Measurements from ENCODE around the gene CHD8. TPM values are rescaled to one million over a fixed set of nuclear protein-coding genes. Genes with fewer than 3 reads are reported as not detected.

Gene CHD8
- total and polyA plus RNA-seq, 2 of the 13 experiments (the other 11 are each of a cell fraction or from before 2014, with no cell fraction given): 35.1 to 79.6 TPM

- TF ChIP-seq, protein P1, sequence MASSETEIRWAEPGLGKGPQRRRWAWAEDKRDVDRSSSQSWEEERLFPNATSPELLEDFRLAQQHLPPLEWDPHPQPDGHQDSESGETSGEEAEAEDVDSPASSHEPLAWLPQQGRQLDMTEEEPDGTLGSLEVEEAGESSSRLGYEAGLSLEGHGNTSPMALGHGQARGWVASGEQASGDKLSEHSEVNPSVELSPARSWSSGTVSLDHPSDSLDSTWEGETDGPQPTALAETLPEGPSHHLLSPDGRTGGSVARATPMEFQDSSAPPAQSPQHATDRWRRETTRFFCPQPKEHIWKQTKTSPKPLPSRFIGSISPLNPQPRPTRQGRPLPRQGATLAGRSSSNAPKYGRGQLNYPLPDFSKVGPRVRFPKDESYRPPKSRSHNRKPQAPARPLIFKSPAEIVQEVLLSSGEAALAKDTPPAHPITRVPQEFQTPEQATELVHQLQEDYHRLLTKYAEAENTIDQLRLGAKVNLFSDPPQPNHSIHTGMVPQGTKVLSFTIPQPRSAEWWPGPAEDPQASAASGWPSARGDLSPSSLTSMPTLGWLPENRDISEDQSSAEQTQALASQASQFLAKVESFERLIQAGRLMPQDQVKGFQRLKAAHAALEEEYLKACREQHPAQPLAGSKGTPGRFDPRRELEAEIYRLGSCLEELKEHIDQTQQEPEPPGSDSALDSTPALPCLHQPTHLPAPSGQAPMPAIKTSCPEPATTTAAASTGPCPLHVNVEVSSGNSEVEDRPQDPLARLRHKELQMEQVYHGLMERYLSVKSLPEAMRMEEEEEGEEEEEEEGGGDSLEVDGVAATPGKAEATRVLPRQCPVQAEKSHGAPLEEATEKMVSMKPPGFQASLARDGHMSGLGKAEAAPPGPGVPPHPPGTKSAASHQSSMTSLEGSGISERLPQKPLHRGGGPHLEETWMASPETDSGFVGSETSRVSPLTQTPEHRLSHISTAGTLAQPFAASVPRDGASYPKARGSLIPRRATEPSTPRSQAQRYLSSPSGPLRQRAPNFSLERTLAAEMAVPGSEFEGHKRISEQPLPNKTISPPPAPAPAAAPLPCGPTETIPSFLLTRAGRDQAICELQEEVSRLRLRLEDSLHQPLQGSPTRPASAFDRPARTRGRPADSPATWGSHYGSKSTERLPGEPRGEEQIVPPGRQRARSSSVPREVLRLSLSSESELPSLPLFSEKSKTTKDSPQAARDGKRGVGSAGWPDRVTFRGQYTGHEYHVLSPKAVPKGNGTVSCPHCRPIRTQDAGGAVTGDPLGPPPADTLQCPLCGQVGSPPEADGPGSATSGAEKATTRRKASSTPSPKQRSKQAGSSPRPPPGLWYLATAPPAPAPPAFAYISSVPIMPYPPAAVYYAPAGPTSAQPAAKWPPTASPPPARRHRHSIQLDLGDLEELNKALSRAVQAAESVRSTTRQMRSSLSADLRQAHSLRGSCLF (CRISPR knock-in tag; IDR thresholded peaks at IDR 0.05; ENCODE audit: borderline replicate concordance): no peak
- TF ChIP-seq ZNF225 (CRISPR knock-in tag; IDR thresholded peaks at IDR 0.05) (peak; percentile 72; the same call in 1 of the 2 replicates), TCF7 (IDR thresholded peaks at IDR 0.05; ENCODE audit: low read depth) (no peak), ZNF737 (CRISPR knock-in tag; IDR thresholded peaks at IDR 0.05; ENCODE audit: borderline replicate concordance) (0 out of 2 replicates have a peak, but pooled peaks have one; percentile 77), CAMTA2 (CRISPR knock-in tag; IDR thresholded peaks at IDR 0.05; ENCODE audit: borderline replicate concordance) (0 out of 2 replicates have a peak, but pooled peaks have one; percentile 69), ZBTB4 (CRISPR knock-in tag; IDR thresholded peaks at IDR 0.05; ENCODE audit: borderline replicate concordance) (no peak), JUNB (CRISPR knock-in tag; IDR thresholded peaks at IDR 0.05; ENCODE audit: borderline replicate concordance) (no peak), BRCA1 (CRISPR knock-in tag; IDR thresholded peaks at IDR 0.05) (no peak), ZNF720 (CRISPR knock-in tag; IDR thresholded peaks at IDR 0.05) (no peak), ZNF441 (CRISPR knock-in tag; IDR thresholded peaks at IDR 0.05; ENCODE audit: borderline replicate concordance) (no peak), NCOA1 (CRISPR knock-in tag; IDR thresholded peaks at IDR 0.05) (no peak)
- TF ChIP-seq, protein P2, sequence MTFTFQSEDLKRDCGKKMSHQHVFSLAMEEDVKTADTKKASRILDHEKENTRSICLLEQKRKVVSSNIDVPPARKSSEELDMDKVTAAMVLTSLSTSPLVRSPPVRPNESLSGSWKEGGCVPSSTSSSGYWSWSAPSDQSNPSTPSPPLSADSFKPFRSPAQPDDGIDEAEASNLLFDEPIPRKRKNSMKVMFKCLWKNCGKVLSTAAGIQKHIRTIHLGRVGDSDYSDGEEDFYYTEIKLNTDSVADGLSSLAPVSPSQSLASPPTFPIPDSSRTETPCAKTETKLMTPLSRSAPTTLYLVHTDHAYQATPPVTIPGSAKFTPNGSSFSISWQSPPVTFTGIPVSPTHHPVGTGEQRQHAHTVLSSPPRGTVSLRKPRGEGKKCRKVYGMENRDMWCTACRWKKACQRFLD (CRISPR knock-in tag; IDR thresholded peaks at IDR 0.05; ENCODE audit: borderline replicate concordance): peak; percentile 10; the same call in 1 of the 2 replicates
- TF ChIP-seq, protein P3, sequence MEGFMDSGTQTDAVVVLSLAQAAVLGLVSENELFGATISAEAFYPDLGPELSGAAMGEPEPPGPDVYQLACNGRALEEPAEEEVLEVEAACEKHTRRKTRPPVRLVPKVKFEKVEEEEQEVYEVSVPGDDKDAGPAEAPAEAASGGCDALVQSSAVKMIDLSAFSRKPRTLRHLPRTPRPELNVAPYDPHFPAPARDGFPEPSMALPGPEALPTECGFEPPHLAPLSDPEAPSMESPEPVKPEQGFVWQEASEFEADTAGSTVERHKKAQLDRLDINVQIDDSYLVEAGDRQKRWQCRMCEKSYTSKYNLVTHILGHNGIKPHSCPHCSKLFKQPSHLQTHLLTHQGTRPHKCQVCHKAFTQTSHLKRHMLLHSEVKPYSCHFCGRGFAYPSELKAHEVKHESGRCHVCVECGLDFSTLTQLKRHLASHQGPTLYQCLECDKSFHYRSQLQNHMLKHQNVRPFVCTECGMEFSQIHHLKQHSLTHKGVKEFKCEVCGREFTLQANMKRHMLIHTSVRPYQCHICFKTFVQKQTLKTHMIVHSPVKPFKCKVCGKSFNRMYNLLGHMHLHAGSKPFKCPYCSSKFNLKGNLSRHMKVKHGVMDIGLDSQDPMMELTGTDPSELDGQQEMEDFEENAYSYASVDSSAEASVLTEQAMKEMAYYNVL (CRISPR knock-in tag; IDR thresholded peaks at IDR 0.05; ENCODE audit: borderline replicate concordance): 0 out of 2 replicates have a peak, but pooled peaks have one; percentile 16
Measured at GRCh38 chr14:21382886-21383847, 72.8 kb downstream of the CHD8 start (continued).
